Measurements from ENCODE around the gene EXOSC9. TPM values are rescaled to one million over a fixed set of nuclear protein-coding genes. Genes with fewer than 3 reads are reported as not detected.
"Not testable (repeated sequence)": the region's sequence is repeated elsewhere in the genome, so short reads cannot be mapped to it uniquely, and the experiment has no call there.

EXOSC9 gene
- total RNA-seq, 1 experiment from 2014 or later = 50.0 TPM

- TF ChIP-seq PRRX2 (CRISPR knock-in tag; IDR thresholded peaks at IDR 0.05) = no peak
- TF ChIP-seq ZNF121 (CRISPR knock-in tag; IDR thresholded peaks at IDR 0.05) = no peak
- no peak for TF ChIP-seq ZNF423 (CRISPR knock-in tag; IDR thresholded peaks at IDR 0.05)
- TF ChIP-seq, protein P1, sequence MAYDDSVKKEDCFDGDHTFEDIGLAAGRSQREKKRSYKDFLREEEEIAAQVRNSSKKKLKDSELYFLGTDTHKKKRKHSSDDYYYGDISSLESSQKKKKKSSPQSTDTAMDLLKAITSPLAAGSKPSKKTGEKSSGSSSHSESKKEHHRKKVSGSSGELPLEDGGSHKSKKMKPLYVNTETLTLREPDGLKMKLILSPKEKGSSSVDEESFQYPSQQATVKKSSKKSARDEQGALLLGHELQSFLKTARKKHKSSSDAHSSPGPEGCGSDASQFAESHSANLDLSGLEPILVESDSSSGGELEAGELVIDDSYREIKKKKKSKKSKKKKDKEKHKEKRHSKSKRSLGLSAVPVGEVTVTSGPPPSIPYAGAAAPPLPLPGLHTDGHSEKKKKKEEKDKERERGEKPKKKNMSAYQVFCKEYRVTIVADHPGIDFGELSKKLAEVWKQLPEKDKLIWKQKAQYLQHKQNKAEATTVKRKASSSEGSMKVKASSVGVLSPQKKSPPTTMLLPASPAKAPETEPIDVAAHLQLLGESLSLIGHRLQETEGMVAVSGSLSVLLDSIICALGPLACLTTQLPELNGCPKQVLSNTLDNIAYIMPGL (CRISPR knock-in tag; IDR thresholded peaks at IDR 0.05) = peak; percentile 47; the same call in 1 of the 2 replicates
- TF ChIP-seq RORB (CRISPR knock-in tag; IDR thresholded peaks at IDR 0.05) = no peak
- TF ChIP-seq, protein P2, sequence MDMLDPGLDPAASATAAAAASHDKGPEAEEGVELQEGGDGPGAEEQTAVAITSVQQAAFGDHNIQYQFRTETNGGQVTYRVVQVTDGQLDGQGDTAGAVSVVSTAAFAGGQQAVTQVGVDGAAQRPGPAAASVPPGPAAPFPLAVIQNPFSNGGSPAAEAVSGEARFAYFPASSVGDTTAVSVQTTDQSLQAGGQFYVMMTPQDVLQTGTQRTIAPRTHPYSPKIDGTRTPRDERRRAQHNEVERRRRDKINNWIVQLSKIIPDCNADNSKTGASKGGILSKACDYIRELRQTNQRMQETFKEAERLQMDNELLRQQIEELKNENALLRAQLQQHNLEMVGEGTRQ (CRISPR knock-in tag; IDR thresholded peaks at IDR 0.05) = no peak
- TF ChIP-seq, protein P3, sequence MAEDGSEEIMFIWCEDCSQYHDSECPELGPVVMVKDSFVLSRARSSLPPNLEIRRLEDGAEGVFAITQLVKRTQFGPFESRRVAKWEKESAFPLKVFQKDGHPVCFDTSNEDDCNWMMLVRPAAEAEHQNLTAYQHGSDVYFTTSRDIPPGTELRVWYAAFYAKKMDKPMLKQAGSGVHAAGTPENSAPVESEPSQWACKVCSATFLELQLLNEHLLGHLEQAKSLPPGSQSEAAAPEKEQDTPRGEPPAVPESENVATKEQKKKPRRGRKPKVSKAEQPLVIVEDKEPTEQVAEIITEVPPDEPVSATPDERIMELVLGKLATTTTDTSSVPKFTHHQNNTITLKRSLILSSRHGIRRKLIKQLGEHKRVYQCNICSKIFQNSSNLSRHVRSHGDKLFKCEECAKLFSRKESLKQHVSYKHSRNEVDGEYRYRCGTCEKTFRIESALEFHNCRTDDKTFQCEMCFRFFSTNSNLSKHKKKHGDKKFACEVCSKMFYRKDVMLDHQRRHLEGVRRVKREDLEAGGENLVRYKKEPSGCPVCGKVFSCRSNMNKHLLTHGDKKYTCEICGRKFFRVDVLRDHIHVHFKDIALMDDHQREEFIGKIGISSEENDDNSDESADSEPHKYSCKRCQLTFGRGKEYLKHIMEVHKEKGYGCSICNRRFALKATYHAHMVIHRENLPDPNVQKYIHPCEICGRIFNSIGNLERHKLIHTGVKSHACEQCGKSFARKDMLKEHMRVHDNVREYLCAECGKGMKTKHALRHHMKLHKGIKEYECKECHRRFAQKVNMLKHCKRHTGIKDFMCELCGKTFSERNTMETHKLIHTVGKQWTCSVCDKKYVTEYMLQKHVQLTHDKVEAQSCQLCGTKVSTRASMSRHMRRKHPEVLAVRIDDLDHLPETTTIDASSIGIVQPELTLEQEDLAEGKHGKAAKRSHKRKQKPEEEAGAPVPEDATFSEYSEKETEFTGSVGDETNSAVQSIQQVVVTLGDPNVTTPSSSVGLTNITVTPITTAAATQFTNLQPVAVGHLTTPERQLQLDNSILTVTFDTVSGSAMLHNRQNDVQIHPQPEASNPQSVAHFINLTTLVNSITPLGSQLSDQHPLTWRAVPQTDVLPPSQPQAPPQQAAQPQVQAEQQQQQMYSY (CRISPR knock-in tag; IDR thresholded peaks at IDR 0.05) = 0 out of 2 replicates have a peak, but pooled peaks have one; percentile 9
- TF ChIP-seq ZNF416 (CRISPR knock-in tag; IDR thresholded peaks at IDR 0.05) = no peak
- no peak for TF ChIP-seq ZNF263 (CRISPR knock-in tag; IDR thresholded peaks at IDR 0.05; ENCODE audit: low read depth)
- TF ChIP-seq, protein P4, sequence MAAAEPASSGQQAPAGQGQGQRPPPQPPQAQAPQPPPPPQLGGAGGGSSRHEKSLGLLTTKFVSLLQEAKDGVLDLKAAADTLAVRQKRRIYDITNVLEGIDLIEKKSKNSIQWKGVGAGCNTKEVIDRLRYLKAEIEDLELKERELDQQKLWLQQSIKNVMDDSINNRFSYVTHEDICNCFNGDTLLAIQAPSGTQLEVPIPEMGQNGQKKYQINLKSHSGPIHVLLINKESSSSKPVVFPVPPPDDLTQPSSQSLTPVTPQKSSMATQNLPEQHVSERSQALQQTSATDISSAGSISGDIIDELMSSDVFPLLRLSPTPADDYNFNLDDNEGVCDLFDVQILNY (CRISPR knock-in tag; IDR thresholded peaks at IDR 0.05) = peak; percentile 94
- TF ChIP-seq ZNF219 (CRISPR knock-in tag; IDR thresholded peaks at IDR 0.05; ENCODE audit: borderline replicate concordance) = no peak
- TF ChIP-seq TEAD1 (CRISPR knock-in tag; IDR thresholded peaks at IDR 0.05) = peak; percentile 75
- TF ChIP-seq NR1H2 (CRISPR knock-in tag; IDR thresholded peaks at IDR 0.05) = no peak
- TF ChIP-seq, protein P5, sequence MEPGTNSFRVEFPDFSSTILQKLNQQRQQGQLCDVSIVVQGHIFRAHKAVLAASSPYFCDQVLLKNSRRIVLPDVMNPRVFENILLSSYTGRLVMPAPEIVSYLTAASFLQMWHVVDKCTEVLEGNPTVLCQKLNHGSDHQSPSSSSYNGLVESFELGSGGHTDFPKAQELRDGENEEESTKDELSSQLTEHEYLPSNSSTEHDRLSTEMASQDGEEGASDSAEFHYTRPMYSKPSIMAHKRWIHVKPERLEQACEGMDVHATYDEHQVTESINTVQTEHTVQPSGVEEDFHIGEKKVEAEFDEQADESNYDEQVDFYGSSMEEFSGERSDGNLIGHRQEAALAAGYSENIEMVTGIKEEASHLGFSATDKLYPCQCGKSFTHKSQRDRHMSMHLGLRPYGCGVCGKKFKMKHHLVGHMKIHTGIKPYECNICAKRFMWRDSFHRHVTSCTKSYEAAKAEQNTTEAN (CRISPR knock-in tag; IDR thresholded peaks at IDR 0.05) = no peak
- no peak for TF ChIP-seq NFE2L1 (CRISPR knock-in tag; IDR thresholded peaks at IDR 0.05)
- no peak for TF ChIP-seq EMX1 (CRISPR knock-in tag; IDR thresholded peaks at IDR 0.05)
- no peak for TF ChIP-seq ZNF671 (CRISPR knock-in tag; IDR thresholded peaks at IDR 0.05)
These were observed at the start of gene EXOSC9 (continued) for GRCh38 chr4:121800961-121801714.

DNA sequence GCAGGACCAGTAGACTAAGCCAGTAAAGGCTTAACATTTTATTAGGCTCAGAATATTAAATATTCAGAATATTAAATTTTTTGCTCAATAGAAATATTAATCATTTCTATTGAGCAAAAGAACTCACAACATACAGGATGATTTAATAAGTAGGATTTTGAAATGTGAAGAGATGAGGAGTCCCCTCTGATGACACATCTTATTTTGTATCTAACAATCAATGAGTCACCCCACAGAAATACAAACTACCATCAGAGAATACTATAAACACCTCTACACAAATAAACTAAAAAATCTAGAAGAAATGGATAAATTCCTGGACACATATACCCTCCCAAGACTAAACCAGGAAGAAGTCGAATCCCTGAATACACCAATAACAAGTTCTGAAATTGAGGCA is 49.0 kb upstream of the EXOSC9 start:
- H3K27ac Mint-ChIP-seq; ATAC-seq; H3K4me3 Mint-ChIP-seq; POLR2A ChIA-PET; H3K9me3 Mint-ChIP-seq; H3K36me3 Mint-ChIP-seq; DNase-seq (ENCODE audit: low spot score); CTCF ChIA-PET: not testable (repeated sequence)
- Mint-ChIP-seq H3K4me1 (peaks cover 24% of the 10 kb centered on the region), H3K27me3 (ENCODE audit: low read depth) (peaks cover 83% of the 10 kb centered on the region)

Measured in WTC11 (cell line).